GM12864 (cell line): ENCODE results near the gene FMNL3.

ENCODE experiments used
- DNase-seq: peaks from one replicate; pipeline ENCODE4 v3.0.0-alpha.2; 2011; ENCODE audit warnings: low read depth
- H3K4me3 ChIP-seq: 2 replicates; pipeline ENCODE4 v1.5.1; 2011; ENCODE audit warnings: mild to moderate bottlenecking, low read depth, low read length, control low read depth
- CTCF ChIP-seq: IDR thresholded peaks from 2 replicates; pipeline ENCODE4 v1.5.1; 2011; ENCODE audit warnings: low read depth, mild to moderate bottlenecking, moderate library complexity, low read length, control low read depth, inconsistent platforms; ENCODE audit errors: missing control alignments

The FMNL3 gene

GRCh38 chr12:49707128-49707811, at the start of gene FMNL3:
Gene FMNL3 (minus strand): TSS chr12:49707405. CDS start chr12:49707180, 225 bp downstream.
- H3K4me3 ChIP-seq, result peak within 1 kb of the TSS; percentile 94
- DNase-seq, result peak; percentile 84
- TF ChIP-seq CTCF, result peak; percentile 88

GRCh38 chr12:49750996-49751393, 43.8 kb upstream of the FMNL3 start:
- no peak for TF ChIP-seq CTCF
- DNase-seq, result no peak
- H3K4me3 ChIP-seq, result no peak overlapping the region

GRCh38 chr12:49750027-49750995, 43.1 kb upstream of the FMNL3 start:
- TF ChIP-seq CTCF, result no peak
- peak overlapping the region; percentile 13; the same call in 1 of the 2 replicates for H3K4me3 ChIP-seq
- DNase-seq, result peak; percentile 38

- no peak for TF ChIP-seq CTCF
- DNase-seq, result no peak
- no peak overlapping the region; the same call in 1 of the 2 replicates for H3K4me3 ChIP-seq
Observed at GRCh38 chr12:49748800-49749199, 41.6 kb upstream of the FMNL3 start.

- no peak for TF ChIP-seq CTCF
- no peak overlapping the region; the same call in 1 of the 2 replicates for H3K4me3 ChIP-seq
- DNase-seq, result no peak
Observed at GRCh38 chr12:49748306-49748705, 41.1 kb upstream of the FMNL3 start.

- TF ChIP-seq CTCF, result no peak
- H3K4me3 ChIP-seq, result no peak overlapping the region
- DNase-seq, result no peak
Observed at GRCh38 chr12:49744363-49744885, 37.2 kb upstream of the FMNL3 start.
